GM23248 (cell line): ENCODE measurements around the gene PKD1. TPM values are rescaled to one million over a fixed set of nuclear protein-coding genes. Genes with fewer than 3 reads are reported as not detected.

Experiments used
- DNase-seq: peaks from one replicate; pipeline ENCODE4 v3.0.0-alpha.2; 2015
- H2AFZ ChIP-seq: fragments of 200-600 bp; sonication (generic); 2 replicates; pipeline ENCODE4 v1.6.1; 2016; ENCODE audit warnings: antibody characterized with exemption
- H3F3A ChIP-seq: fragments of 200-600 bp; sonication (generic); 2 replicates; pipeline ENCODE4 v1.6.1; 2016; ENCODE audit warnings: mild to moderate bottlenecking, antibody characterized with exemption, mixed run types; ENCODE audit not compliant: insufficient read depth
- H3K27ac ChIP-seq: fragments of 200-600 bp; sonication (generic); 2 replicates; pipeline ENCODE4 v1.5.1; 2016; ENCODE audit warnings: mild to moderate bottlenecking
- H3K27me3 ChIP-seq: fragments of 200-600 bp; sonication (generic); replicated peaks from 2 replicates; pipeline ENCODE4 v1.6.1; 2016; ENCODE audit warnings: mild to moderate bottlenecking; ENCODE audit not compliant: insufficient read depth
- H3K36me3 ChIP-seq: fragments of 200-600 bp; sonication (generic); 2 replicates; pipeline ENCODE4 v1.6.1; 2016; ENCODE audit warnings: low read depth, mild to moderate bottlenecking
- H3K4me1 ChIP-seq: fragments of 200-600 bp; sonication (generic); 2 replicates; pipeline ENCODE4 v1.6.1; 2016; ENCODE audit warnings: mild to moderate bottlenecking; ENCODE audit not compliant: insufficient read depth
- H3K4me2 ChIP-seq: fragments of 200-600 bp; sonication (generic); one replicate; pipeline ENCODE4 v1.6.1; 2016; ENCODE audit warnings: mild to moderate bottlenecking; ENCODE audit not compliant: unreplicated experiment
- H3K4me3 ChIP-seq: fragments of 200-600 bp; sonication (generic); 2 replicates; pipeline ENCODE4 v1.5.1; 2016; ENCODE audit warnings: mild to moderate bottlenecking
- H3K79me2 ChIP-seq: fragments of 200-600 bp; sonication (generic); 2 replicates; pipeline ENCODE4 v1.6.1; 2016; ENCODE audit warnings: mild to moderate bottlenecking; ENCODE audit not compliant: insufficient read depth
- H3K9ac ChIP-seq: fragments of 200-600 bp; sonication (generic); 2 replicates; pipeline ENCODE4 v1.6.1; 2016; ENCODE audit warnings: mild to moderate bottlenecking
- H3K9me2 ChIP-seq: fragments of 200-600 bp; sonication (generic); 2 replicates; pipeline ENCODE4 v1.6.1; 2016; ENCODE audit warnings: mixed run types, mild to moderate bottlenecking, moderate library complexity; ENCODE audit not compliant: insufficient read depth
- H3K9me3 ChIP-seq: fragments of 200-600 bp; sonication (generic); one replicate; pipeline ENCODE4 v1.6.1; 2017; ENCODE audit warnings: low read depth
- H4K20me1 ChIP-seq: fragments of 200-600 bp; sonication (generic); 2 replicates; pipeline ENCODE4 v1.6.0; 2016; ENCODE audit not compliant: insufficient read depth
- EZH2 ChIP-seq: fragments of 200-600 bp; sonication (generic); IDR thresholded peaks from 2 replicates; pipeline ENCODE4 v1.6.1; 2018; ENCODE audit warnings: antibody characterized with exemption, mild to moderate bottlenecking; ENCODE audit not compliant: insufficient read depth, poor library complexity, severe bottlenecking
- EZH2phosphoT487 ChIP-seq: fragments of 200-600 bp; sonication (generic); IDR thresholded peaks from 2 replicates; pipeline ENCODE4 v1.6.1; 2018; ENCODE audit warnings: antibody characterized with exemption, moderate library complexity, mild to moderate bottlenecking, low read depth; ENCODE audit not compliant: insufficient read depth
- WGBS, 2 experiments: methylation state at CpG; one replicate each; pipeline ENCODE4 v1.1.6; 2015 to 2017; ENCODE audit warnings: low lambda C conversion rate in 2 of 2, low coverage in 1 of 2; ENCODE audit errors: missing lambda C conversion rate in 2 of 2; 5-methylcytosine and 5-hydroxymethylcytosine counted together
- in situ Hi-C: fragments of 300-500 bp; cut with MboI; formaldehyde crosslinking; loops from 2 replicates; pipeline ENCODE4 v1.15.0; 2020
- polyA plus RNA-seq: library from polyadenylated mRNA; unstranded; fragments of >200 nt; fragmentation: Nextera tagmentation; extraction: Ambion mirVana; gene quantifications from 2 replicates; pipeline ENCODE4 v1.2.1, GENCODE V29; 2016
- total RNA-seq: library from RNA; depleted of rRNA; stranded (reverse); fragments of >200 nt; shearing (Covaris generic); gene quantifications from 2 replicates; pipeline ENCODE4 v1.2.3, GENCODE V29; 2014

Gene PKD1
- total and polyA plus RNA-seq, 2 experiments from 2014 or later: 48.4 to 201 TPM

DNA sequence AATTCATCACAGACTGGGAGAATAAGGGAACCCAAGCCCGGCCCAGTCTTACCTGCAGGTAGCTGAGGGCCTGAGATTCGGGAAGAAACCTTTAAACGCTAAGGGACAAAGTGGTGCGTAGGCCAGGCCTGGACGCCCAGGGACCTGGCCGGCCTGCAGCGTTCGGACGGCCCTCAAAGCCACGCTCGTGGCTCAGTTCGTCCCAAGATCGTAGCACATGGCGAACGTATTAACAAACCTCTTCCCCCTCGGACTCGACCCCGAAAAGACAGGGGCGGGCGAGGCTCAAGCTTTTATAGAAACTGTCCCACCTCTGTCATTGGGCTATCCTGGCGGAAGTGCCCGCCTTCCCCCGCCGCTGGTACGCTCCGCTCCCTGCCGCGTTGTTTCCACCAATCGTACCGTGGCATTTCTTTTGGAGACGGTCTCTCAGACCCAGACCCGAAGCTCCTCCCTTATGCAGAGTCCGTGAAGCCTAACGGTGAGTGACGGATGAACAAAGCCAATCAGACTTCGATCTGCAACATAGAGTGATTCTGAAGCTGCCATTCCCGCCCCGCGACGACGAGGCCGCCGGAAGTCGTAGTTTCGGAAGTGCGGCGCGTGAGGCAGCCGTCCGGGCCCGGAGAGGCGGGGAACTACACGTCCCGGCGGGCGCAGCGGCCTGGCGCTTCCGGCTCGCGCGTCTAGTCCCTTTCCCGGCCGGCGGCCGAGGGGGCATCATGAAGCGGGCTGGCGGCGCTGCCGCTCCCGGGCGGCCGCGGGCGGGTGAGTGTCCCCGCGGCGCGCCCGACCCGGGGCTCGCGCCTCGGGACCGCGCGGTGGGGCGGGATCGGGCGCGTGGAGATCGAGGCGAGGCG lies 19.6 kb upstream of the PKD1 start, which contains the start of gene TRAF7:
TSS of gene TRAF7 (plus strand) at position 692 of the 860 bp plus-strand sequence. CDS start 8,139 bp downstream, outside the sequence.
- H3K27ac ChIP-seq: peak within 1 kb of the TSS; percentile 67
- H3K36me3 ChIP-seq: peaks cover 8% of the 10 kb centered on the region; the same call in 1 of the 2 replicates
- H3K9me3 ChIP-seq: no peaks in the 10 kb centered on the region
- no peaks in the 10 kb centered on the region for H3K9me2 ChIP-seq
- H3K4me2 ChIP-seq: peak within 1 kb of the TSS; percentile 96
- H2AFZ ChIP-seq: 0 out of 2 replicates have a peak within 1 kb of the TSS, but pooled peaks have one; percentile 10
- TF ChIP-seq EZH2phosphoT487: no peak
- no peak for TF ChIP-seq EZH2
- in situ Hi-C loops: no loop called here
- H3K27me3 ChIP-seq: no peaks in the 10 kb centered on the region
- peaks cover 40% of the 10 kb centered on the region for H3K4me1 ChIP-seq
- H3K4me3 ChIP-seq: peak within 1 kb of the TSS; percentile 99
- peaks cover 42% of the 10 kb centered on the region for H3F3A ChIP-seq
- peak within 1 kb of the TSS; percentile 95 for H3K9ac ChIP-seq
- WGBS, 2 experiments: 1% methylated on average over 64 to 80 of the region's 94 CpGs
- peaks cover 86% of the 10 kb centered on the region for H3K79me2 ChIP-seq
- peaks cover 25% of the 10 kb centered on the region; the same call in 1 of the 2 replicates for H4K20me1 ChIP-seq
- DNase-seq: peak; percentile 100

DNA sequence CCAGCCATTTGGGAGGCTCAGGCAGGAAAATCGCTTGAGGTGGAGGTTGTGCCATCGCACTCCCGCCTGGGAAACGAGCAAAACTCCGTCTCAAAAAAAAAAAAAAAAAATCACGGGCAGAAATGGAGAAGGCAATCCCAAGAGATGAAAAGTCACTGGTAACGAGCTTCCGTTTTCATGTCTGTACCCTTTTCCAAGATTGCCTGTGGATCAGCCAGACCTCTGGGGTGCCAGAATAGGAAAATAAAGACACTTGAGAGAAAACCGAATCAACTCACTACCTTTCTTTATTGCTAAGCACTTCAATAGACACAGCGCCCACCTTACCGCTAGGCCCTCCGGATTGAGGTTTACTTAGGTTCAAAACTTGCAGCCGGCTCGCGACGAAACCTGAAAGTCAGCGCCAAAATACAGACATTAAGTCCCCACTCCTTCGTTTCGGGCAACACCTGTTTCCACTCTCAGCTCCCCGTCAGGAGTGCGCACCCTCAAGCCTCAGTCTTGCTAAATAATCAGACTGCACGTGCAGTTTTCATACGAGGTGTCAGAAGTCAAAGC lies 18.9 kb upstream of the PKD1 start:
- Histone ChIP-seq H3K36me3 (peaks cover 8% of the 10 kb centered on the region; the same call in 1 of the 2 replicates), H3K9me2 (no peaks in the 10 kb centered on the region), H4K20me1 (peaks cover 25% of the 10 kb centered on the region; the same call in 1 of the 2 replicates), H2AFZ (no peak overlapping the region), H3K4me1 (peaks cover 35% of the 10 kb centered on the region), H3K4me3 (peak overlapping the region; percentile 99), H3K27me3 (no peaks in the 10 kb centered on the region), H3K79me2 (peaks cover 79% of the 10 kb centered on the region), H3K9ac (peak overlapping the region; percentile 95), H3K27ac (peak overlapping the region; percentile 63), H3K4me2 (peak overlapping the region; percentile 96), H3K9me3 (no peaks in the 10 kb centered on the region), H3F3A (peaks cover 48% of the 10 kb centered on the region)
- WGBS, 2 experiments: 5% methylated on average over 23 of the region's 23 CpGs
- in situ Hi-C loops: no loop called here
- DNase-seq: peak; percentile 45
- TF ChIP-seq EZH2 (no peak), EZH2phosphoT487 (no peak)

DNA sequence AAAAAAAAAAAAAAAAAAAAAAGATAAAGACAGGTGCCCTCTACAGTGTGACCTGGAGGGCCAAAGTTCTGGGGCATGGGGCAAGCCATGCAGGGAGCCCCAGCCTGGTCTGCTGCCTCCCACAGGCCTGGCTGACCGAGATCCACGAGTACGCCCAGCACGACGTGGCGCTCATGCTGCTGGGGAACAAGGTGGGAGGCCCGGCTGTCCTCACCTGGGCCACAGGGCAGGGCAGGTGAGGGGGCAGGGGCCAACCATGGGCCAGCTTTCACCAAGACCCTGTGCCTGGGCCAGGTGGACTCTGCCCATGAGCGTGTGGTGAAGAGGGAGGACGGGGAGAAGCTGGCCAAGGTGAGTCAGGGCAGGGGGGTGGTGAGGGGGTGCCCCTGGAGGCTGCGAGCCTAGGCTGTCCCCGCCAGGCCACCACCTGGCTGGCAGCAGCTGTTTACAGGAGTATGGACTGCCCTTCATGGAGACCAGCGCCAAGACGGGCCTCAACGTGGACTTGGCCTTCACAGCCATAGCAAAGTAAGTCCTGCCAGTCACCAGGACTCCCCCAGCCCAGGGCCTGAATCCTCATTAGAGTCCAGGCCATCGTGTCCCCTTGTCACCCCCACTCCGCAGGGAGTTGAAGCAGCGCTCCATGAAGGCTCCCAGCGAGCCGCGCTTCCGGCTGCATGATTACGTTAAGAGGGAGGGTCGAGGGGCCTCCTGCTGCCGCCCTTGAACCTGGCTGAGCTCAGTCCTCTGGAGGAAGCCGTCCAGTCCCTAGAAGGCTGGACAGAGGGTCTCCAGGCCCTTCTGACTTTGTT lies 17.2 kb upstream of the PKD1 start:
- no peaks in the 10 kb centered on the region for H3K9me2 ChIP-seq
- H2AFZ ChIP-seq: no peak overlapping the region
- peak overlapping the region; percentile 99 for H3K4me3 ChIP-seq
- no peaks in the 10 kb centered on the region for H3K9me3 ChIP-seq
- peak; percentile 23 for DNase-seq
- TF ChIP-seq EZH2phosphoT487 (no peak), EZH2 (no peak)
- peaks cover 62% of the 10 kb centered on the region for H3K79me2 ChIP-seq
- peaks cover 31% of the 10 kb centered on the region for H3K4me1 ChIP-seq
- 0 out of 2 replicates have a peak overlapping the region, but pooled peaks have one; percentile 28 for H3K27ac ChIP-seq
- H3K27me3 ChIP-seq: no peaks in the 10 kb centered on the region
- H3K36me3 ChIP-seq: peaks cover 8% of the 10 kb centered on the region; the same call in 1 of the 2 replicates
- in situ Hi-C loops: no loop called here
- WGBS, 2 experiments: 66 to 68% methylated on average over 22 to 25 of the region's 25 CpGs
- H3F3A ChIP-seq: peaks cover 48% of the 10 kb centered on the region
- peaks cover 25% of the 10 kb centered on the region; the same call in 1 of the 2 replicates for H4K20me1 ChIP-seq
- H3K9ac ChIP-seq: peak overlapping the region; percentile 95
- H3K4me2 ChIP-seq: peak overlapping the region; percentile 96
